Neural crest cell (in vitro differentiated cells): ENCODE measurements around the gene UTS2. TPM values are rescaled to one million over a fixed set of nuclear protein-coding genes. Genes with fewer than 3 reads are reported as not detected.

ENCODE experiments used
- DNase-seq: peaks from one replicate; pipeline ENCODE4 v3.0.0; 2021; ENCODE audit warnings: low read depth, mixed read lengths, low spot score
- H3K27ac Mint-ChIP-seq: one replicate; pipeline ENCODE4 v1.8.0; 2021; ENCODE audit warnings: mild to moderate bottlenecking, mixed read lengths; ENCODE audit not compliant: unreplicated experiment
- H3K27me3 Mint-ChIP-seq: 2 replicates; pipeline ENCODE4 v1.8.0; 2021; ENCODE audit warnings: low read depth, mild to moderate bottlenecking, mixed read lengths
- H3K36me3 Mint-ChIP-seq: 2 replicates; pipeline ENCODE4 v1.8.0; 2021; ENCODE audit warnings: low read depth, mild to moderate bottlenecking, mixed read lengths
- H3K4me1 Mint-ChIP-seq: 2 replicates; pipeline ENCODE4 v1.8.0; 2021; ENCODE audit warnings: mixed read lengths
- H3K4me3 Mint-ChIP-seq: one replicate; pipeline ENCODE4 v1.8.0; 2021; ENCODE audit warnings: mild to moderate bottlenecking, mixed read lengths
- H3K9me3 Mint-ChIP-seq: 2 replicates; pipeline ENCODE4 v1.8.0; 2021; ENCODE audit warnings: mixed read lengths
- CTCF ChIP-seq: fragments of 200-600 bp; sonication (generic); conservative IDR thresholded peaks from 2 replicates; pipeline ENCODE4 v1.5.0; 2021; ENCODE audit warnings: antibody characterized with exemption, mild to moderate bottlenecking
- total RNA-seq: library from RNA; stranded (reverse); gene quantifications from 2 replicates; pipeline ENCODE4 v1.2.1, GENCODE V29; 2021

The UTS2 gene
- total RNA-seq, 1 donor from 2014 or later, result not detected

GRCh38 chr1:7853684-7854026, 790 bp upstream of the UTS2 start:
- no peaks in the 10 kb centered on the region for H3K27me3 Mint-ChIP-seq

DNA sequence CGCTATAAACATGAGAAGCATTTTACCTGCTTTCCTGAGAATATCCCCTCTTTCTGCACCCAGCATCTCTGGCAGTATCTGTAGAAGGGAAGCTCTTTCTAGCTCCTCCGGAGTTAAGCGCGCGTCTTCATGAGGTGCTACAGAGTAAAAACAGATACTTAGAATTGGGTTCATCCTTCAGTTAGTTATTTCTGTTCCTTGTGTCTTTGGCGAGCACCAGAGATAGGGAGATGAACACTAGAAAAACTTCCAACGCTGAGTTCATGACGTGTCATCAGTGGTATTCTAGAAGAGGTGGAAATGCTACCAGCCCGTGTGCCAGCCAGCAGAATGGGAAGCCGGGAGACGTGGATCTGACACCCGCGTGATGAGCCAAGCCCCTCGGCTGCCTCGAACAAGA, 2.1 kb downstream of the UTS2 start:
- H3K27ac Mint-ChIP-seq, result no peak overlapping the region
- H3K9me3 Mint-ChIP-seq, result no peaks in the 10 kb centered on the region
- no peak for TF ChIP-seq CTCF
- no peak overlapping the region for H3K4me3 Mint-ChIP-seq
- DNase-seq, result no peak
- no peaks in the 10 kb centered on the region for H3K27me3 Mint-ChIP-seq
- no peaks in the 10 kb centered on the region for H3K36me3 Mint-ChIP-seq
- no peaks in the 10 kb centered on the region for H3K4me1 Mint-ChIP-seq

More at GRCh38 chr1:7853684-7854026, 790 bp upstream of the UTS2 start:
- no peak for DNase-seq
- Mint-ChIP-seq H3K9me3 (no peaks in the 10 kb centered on the region), H3K36me3 (no peaks in the 10 kb centered on the region), H3K27ac (no peak overlapping the region), H3K4me3 (no peak overlapping the region), H3K4me1 (no peaks in the 10 kb centered on the region)
- TF ChIP-seq CTCF, result no peak

DNA sequence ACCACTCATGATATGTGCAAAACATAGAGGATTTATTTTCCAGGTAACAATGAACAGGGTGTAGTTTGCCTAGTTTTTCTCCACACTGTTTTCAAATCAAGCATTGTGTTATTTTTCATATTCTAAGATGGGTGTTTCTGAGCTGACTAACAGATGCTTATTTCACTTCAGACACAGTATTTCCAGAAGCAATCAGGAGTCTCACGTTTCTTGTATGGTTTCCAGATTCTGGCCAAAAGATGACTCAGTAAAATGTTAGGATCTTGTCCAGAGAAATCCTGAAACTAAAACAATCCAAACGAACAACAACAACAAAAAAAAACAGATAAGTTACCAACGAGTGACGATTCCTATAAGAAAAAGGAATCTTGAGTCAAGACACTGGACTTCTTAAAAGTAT, 5.3 kb downstream of the UTS2 start:
- DNase-seq, result no peak
- H3K9me3 Mint-ChIP-seq, result no peaks in the 10 kb centered on the region
- no peak overlapping the region for H3K4me3 Mint-ChIP-seq
- TF ChIP-seq CTCF, result no peak
- H3K36me3 Mint-ChIP-seq, result no peaks in the 10 kb centered on the region
- H3K4me1 Mint-ChIP-seq, result peaks cover 3% of the 10 kb centered on the region
- H3K27ac Mint-ChIP-seq, result no peak overlapping the region
- no peaks in the 10 kb centered on the region for H3K27me3 Mint-ChIP-seq

GRCh38 chr1:7846656-7847055, 6.2 kb downstream of the UTS2 start:
- peaks cover 3% of the 10 kb centered on the region for H3K4me1 Mint-ChIP-seq
- no peak for TF ChIP-seq CTCF
- H3K36me3 Mint-ChIP-seq, result no peaks in the 10 kb centered on the region
- no peaks in the 10 kb centered on the region for H3K9me3 Mint-ChIP-seq
- H3K27ac Mint-ChIP-seq, result no peak overlapping the region
- no peak overlapping the region for H3K4me3 Mint-ChIP-seq
- no peaks in the 10 kb centered on the region for H3K27me3 Mint-ChIP-seq
- DNase-seq, result no peak

DNA sequence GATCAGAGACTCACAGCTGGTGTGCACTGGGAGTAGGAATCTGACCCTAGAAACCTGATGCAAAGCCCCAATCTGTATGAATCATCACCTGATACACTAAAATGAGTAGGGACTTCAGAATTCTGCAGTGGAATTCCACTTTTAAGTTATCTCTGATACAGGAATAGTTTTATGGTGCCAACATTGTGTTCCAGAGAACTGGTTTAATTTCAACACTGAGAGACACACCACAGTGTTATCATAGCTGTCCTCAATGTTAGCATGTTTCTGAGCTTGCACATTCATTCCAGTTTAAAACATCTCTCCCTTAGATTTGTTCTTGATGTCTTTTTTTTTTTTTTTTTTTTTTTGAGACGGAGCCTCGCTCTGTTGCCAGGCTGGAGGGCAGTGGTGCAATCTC, 7.1 kb downstream of the UTS2 start:
- Mint-ChIP-seq H3K27ac (no peak overlapping the region), H3K27me3 (no peaks in the 10 kb centered on the region), H3K4me3 (no peak overlapping the region), H3K4me1 (peaks cover 3% of the 10 kb centered on the region), H3K9me3 (peaks cover 2% of the 10 kb centered on the region), H3K36me3 (peaks cover 3% of the 10 kb centered on the region)
- DNase-seq, result no peak
- TF ChIP-seq CTCF, result no peak

- Mint-ChIP-seq H3K36me3 (peaks cover 24% of the 10 kb centered on the region), H3K4me3 (no peak overlapping the region), H3K4me1 (peaks cover 3% of the 10 kb centered on the region), H3K27me3 (no peaks in the 10 kb centered on the region), H3K9me3 (peaks cover 10% of the 10 kb centered on the region), H3K27ac (no peak overlapping the region)
- no peak for TF ChIP-seq CTCF
- DNase-seq, result no peak
These were observed 10.3 kb downstream of the UTS2 start for GRCh38 chr1:7842517-7842916.
